ENCODE results near the gene KCNJ11.

Gene KCNJ11

DNA sequence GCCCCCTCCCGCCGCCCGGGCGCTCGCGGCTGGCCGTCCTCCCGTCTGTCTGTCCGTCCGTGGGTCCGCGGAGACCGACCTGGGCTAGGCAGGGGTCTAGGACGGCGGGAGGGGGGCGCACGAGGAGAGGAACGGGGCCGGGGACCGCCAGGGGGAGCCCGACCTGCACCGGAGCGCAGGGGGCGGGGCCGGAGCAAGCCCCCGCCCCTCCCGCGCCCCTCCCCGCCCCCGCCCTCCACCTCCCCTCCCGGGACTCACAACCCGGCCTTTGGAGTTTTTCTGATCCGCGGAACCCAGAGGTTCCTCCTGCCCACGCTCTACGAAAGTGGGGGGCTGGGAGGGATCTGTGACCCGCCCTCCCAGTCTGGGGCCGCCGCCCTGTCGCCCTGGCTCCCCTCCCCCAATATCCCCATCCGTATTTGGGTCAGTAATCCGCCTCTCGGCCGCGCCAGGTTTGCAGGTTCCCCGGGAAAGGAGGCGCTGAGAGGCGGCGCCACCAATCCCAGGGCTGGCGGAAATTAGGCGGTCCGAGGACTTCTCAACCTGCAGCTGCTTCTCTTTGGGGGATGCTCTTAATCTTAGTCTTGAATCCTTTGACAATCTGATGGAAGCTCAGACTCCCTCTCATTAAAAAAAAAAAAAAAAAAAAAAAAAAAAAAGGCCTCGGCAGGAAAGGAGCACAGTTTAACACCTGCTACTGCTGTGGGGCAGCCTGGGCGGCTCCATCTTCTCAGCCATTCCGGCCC is 925 bp upstream of the KCNJ11 start:
- peak; percentile 72 for DNase-seq

DNA sequence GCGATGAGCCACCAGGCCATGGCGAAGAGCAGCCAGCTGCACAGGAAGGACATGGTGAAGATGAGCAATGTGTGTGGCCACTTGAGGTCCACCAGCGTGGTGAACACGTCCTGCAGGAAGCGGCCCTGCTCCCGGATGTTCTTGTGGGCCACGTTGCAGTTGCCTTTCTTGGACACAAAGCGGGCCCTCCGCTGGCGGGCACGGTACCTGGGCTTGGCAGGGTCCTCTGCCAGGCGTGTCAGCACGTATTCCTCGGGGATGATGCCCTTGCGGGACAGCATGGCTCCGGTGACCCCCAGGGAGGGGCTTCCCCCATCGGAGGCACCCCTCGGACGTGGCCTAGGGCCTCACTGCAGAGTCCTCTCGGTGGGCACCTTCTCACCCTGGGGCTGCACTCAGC is 648 bp downstream of the KCNJ11 start:
- DNase-seq = no peak

DNA sequence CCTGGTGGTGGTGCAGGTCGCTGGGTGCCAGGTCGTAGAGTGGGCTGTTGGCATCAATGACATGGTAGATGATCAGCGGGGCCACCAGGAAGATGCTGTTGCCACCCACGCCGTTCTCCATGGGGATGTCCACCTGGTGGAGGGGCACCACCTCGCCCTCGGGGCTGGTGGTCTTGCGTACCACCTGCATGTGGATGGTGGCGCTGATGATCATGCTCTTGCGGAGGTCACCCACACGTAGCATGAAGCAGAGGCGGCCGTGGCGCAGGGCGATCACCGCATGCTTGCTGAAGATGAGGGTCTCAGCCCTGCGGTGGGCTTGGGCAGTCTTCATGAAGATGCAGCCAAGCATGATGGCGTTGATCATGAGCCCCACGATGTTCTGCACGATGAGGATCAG is 1.2 kb downstream of the KCNJ11 start:
- no peak for DNase-seq

GRCh38 chr11:17386331-17387084 is 2.0 kb downstream of the KCNJ11 start:
- DNase-seq = no peak

DNA sequence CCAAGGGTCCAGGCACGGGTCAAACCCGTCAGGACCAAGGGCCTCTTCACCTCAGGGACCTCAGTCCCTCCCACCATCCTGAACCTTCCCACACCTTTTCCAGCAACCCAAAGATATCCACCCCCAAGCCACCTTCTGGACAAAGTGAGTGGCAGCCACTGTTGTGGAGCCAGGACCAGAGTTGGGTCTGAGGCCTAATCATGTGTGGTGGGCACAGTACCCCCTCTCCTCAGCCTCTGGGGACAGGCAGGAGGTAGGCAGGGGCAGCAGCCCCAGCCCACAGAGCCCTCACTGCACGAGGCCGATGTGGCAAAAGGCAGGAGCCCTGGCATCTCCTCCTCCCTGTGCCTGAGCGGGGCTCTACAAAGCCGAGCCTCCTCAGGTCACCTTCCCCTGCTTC is 2.5 kb downstream of the KCNJ11 start:
- DNase-seq = no peak

DNA sequence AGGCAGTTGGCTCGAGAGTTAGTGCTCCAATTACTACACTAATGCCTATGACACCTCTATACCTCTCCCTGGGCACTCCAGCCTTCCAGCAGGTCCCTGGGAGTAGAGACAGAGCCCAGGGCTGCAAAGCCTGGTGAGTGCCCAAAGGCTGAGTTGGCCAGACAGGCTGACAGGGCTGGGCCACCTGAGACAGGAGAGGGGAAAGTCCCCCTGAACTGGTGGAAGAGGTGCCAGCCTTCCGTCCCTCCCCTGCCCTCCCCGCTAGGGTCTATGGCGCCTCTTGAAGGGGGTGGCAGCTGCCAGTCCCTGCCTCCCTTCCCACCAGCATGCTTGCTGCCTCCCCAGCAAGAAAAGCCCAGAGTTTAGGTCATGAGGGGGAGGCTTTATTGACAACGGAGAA is 3.0 kb downstream of the KCNJ11 start:
- DNase-seq = no peak

DNA sequence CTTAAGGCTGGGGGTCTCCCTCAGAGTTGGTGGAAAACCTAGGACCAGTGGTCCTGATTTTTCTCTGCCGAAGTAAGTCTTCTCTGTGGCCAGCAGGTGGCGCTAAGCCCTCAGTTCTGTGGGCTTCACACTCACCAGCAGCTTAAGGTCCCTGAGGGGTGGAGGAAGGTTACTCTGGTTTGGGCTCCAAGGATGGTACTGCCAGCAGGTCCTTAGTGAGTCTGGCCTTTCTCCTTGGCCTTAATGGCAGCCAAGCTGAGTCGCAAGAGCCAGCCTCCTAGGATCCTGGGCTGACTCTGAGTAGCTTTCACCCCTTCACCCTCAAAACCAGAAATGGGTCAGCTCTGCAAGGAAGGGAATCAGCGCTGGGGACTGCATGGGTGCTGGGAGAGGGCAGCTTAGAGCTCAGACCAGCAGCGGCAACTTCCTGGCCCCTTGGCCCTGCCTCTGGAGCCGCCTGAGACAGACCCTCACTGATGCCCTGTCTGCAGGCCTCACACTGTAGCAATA is 4.4 kb downstream of the KCNJ11 start:
- peak; percentile 57 for DNase-seq

DNA sequence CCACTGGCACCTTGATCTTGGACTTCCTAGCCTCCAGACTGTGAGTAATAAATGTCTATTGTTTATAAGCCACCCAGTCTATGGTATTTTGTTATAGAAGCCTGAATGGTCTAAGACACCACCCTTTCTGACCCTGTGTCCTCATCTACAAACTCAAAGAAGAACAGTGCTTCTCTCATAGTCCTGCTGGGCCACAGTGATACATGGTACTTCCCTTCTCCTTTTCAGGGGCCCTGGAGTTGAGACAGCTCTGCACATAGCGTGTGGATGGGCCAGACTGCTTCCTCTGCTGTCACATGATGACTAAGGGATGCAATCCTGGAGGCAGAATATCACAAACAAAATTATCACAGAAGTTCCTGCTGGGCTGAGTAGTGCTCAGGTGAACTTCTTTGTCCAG is 5.0 kb downstream of the KCNJ11 start:
- DNase-seq = no peak

DNA sequence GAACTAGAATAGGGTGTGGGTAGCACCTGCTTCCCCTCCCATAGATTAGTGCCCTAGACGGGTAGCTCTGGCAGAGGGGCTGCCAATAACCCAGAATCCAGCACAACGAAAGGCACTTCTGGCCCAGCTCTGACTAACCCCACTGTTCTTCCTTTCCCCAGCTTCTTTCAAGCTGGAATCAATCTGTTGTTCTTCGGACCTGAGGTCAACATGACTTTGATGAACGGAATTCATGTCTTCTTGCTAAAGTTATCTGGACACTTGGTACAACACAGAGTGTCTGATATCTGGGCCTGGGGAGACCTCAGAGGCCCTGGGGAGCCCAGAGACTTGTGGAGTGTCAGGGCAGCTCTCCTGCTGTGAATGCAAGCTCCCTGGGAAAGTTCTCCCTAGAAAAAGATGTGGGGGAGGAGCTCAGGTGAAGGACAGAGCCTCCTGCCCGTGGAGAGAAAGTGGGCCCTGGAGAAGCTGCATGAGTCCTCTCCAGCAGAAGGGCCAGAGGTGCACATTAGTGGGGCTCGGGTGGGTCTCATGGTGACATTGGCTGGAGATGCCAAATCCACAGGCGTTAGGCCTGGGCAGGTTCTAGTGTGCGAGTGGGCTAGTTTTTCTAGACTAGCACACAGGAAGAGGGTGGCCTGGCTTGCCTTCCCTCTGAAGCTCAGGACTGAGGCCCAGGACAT is 6.3 kb downstream of the KCNJ11 start:
- no peak for DNase-seq

- DNase-seq = no peak
These were observed 7.3 kb downstream of the KCNJ11 start for GRCh38 chr11:17381156-17381555.

GRCh38 chr11:17379383-17380180 is 8.9 kb downstream of the KCNJ11 start:
- DNase-seq = no peak

- DNase-seq = no peak
These were observed 9.8 kb downstream of the KCNJ11 start for GRCh38 chr11:17378655-17379054.

- DNase-seq = no peak
These were observed 12.0 kb downstream of the KCNJ11 start for GRCh38 chr11:17376493-17376892.

GRCh38 chr11:17375547-17375946 is 12.9 kb downstream of the KCNJ11 start:
- DNase-seq = no peak

DNA sequence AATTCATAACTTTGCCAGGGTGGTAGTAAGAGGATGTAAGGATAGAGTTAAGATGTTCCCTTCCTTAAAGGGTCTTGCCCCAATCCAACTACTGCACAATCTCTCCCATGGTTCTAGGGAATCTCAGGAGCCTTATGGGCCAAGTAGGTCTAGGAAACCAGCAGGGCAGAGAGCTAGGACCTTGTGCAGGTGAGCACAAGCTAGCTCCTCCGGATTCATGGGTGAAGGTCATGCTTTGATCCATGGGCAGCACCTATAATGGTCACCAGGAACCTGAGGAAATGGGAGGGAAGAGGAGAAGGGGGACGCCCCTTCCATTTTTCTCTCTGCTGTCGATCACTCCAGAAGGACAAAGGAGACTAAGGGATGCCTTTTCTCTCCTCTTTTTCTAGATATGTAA is 16.8 kb downstream of the KCNJ11 start:
- DNase-seq = no peak

DNA sequence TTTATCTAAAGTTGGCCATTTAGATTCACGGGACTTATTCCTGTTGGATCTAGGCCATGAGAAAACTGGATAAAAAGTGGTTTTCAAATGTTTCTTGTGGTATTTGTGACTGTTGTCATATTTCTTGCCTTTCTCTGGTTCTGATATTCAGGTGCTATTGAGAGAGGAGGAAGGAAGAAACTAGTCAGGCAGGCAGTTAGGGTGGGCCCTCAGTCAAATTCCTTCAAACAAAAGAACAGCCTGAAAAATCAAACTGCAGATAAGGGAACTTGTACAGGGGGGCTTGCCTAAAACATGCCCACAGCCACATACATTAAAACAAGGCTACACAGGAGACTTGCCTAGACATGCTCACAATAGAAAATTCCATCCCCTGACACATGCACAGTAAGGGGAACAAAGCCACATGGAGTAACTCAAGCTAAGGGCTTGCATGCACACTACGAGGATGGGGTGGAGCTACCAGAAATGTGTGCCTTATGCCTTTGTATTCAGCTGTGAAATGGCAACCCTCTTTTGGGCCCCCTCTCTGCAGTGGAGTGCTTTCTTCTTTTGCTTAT is 18.7 kb downstream of the KCNJ11 start:
- no peak for DNase-seq

DNA sequence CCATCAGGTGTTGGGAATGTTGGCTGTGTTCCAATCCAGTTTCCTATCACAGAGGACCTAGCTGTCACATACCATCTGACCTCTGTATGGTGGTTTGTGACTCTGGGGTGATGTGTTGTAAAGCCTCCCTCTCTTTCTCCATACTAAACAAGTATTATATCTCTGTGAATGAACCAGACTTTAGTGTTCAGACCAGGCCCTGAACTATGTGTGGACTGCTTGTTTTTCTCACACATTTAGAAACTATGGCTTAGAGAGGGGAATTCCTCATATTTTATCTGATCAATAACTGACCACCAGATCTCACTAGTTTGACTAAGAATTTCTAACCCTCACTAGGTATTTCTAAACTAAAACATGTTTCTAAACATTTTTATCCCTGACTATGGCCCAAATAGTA is 19.4 kb downstream of the KCNJ11 start:
- no peak for DNase-seq

DNA sequence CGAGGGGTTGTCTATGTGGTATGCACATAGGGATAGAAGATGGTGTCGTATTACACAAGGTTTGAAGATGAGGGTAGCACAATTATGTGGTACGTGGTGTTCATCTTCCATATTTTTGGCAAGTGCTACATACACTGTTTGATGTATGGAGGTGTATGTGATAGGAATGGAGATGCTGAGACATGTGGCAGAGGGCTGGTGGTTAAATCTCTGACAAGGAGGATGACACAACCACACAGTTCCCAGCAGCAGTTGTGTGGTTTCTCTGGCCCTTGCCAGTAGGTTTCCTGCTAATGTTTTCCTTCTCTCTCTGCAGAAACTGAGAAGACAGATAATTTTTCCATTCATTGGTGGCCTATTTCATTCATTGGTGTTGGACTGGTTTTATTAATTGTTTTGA is 19.9 kb downstream of the KCNJ11 start:
- no peak for DNase-seq

- no peak for DNase-seq
These were observed 22.0 kb downstream of the KCNJ11 start for GRCh38 chr11:17366495-17366894.

DNA sequence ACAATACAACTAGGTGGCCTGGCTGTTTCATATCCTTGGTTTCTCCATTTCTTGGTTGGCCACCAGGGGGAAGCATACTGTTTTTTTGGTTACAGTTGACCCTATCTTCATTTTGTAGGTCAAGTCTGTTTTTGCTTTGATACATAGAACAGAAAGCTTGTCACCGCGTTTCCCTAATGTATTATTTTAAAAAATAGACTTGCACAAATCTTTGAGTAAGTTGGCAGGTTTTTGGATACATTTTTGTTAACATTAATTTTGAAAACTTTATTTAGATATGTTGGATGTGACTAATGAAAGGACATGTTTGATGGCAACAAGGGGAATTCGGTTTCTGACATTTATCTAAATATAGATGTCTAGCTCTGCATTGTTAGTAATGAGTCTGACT is 33.9 kb downstream of the KCNJ11 start:
- DNase-seq = peak; percentile 15

DNA sequence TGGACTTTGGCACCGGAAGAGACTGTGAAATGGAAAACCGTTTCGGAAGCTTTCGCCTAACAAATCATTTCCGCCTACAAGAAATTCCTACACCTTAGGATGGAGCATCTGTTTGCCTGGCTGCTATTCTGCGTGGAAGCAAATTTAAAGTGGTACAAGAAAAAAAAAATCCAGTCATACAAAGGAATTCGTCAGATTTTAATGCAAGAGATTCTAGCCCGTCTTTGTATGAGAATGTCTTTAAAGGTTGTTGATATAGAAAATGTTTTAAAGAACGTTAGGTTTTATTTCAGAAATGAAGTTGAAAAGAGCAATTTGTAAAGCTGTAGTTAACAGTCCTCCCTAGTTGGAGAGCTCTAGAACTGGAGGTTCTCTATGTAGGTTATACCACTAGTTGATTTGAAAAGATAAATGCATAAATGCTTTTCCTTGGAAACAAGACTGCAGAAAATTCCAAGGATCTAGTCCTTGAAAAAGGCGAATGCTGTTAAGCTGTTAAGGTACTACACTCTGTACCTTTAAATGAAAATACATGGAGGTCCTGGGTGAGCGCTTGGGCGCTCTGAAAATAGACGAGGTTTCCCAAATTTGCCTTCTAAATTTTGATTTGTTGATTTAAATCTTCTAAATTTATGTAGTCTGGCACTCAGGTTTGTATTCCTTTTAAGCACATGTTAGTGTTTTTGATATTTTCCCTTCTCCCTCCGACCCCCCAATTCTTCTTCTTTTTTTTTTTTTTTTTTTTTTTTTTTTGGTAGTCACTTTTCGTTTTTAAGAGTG is 34.4 kb downstream of the KCNJ11 start:
- no peak for DNase-seq
